Mesendoderm (in vitro differentiated cells): Measurements from ENCODE around the gene ASCL5.

ENCODE experiments used
- DNase-seq: peaks from one replicate; pipeline ENCODE4 v3.0.0; 2013
- H2AK5ac ChIP-seq: 2 replicates; pipeline ENCODE4 v1.6.1; 2013; ENCODE audit warnings: low read length, inconsistent platforms
- H2BK120ac ChIP-seq: 2 replicates; pipeline ENCODE4 v1.6.1; 2013; ENCODE audit warnings: low read depth, mild to moderate bottlenecking, low read length, moderate library complexity, mixed read lengths
- H2BK15ac ChIP-seq: replicated peaks from 2 replicates; pipeline ENCODE4 v1.6.1; 2013; ENCODE audit warnings: low read depth, mild to moderate bottlenecking, moderate library complexity
- H2BK5ac ChIP-seq: 2 replicates; pipeline ENCODE4 v1.6.1; 2013; ENCODE audit warnings: low read length, inconsistent platforms
- H3K18ac ChIP-seq: 2 replicates; pipeline ENCODE4 v1.6.1; 2013; ENCODE audit warnings: mild to moderate bottlenecking, low read length, mixed read lengths
- H3K23ac ChIP-seq: one replicate; pipeline ENCODE4 v1.6.1; 2013; ENCODE audit warnings: low read length
- H3K27ac ChIP-seq: 2 replicates; pipeline ENCODE4 v1.5.1; 2013; ENCODE audit warnings: low read depth, mild to moderate bottlenecking, inconsistent platforms, low read length, moderate library complexity
- H3K27me3 ChIP-seq: 2 replicates; pipeline ENCODE4 v1.6.1; 2013; ENCODE audit warnings: low read length, control low read depth, mild to moderate bottlenecking, inconsistent platforms; ENCODE audit not compliant: insufficient read depth, poor library complexity
- H3K36me3 ChIP-seq: 2 replicates; pipeline ENCODE4 v1.6.1; 2013; ENCODE audit warnings: low read length, inconsistent platforms; ENCODE audit not compliant: control insufficient read depth, insufficient read depth
- H3K4ac ChIP-seq: one replicate; pipeline ENCODE4 v1.6.1; 2013; ENCODE audit warnings: low read depth, mild to moderate bottlenecking, low read length, moderate library complexity
- H3K4me1 ChIP-seq: 2 replicates; pipeline ENCODE4 v1.6.1; 2013; ENCODE audit warnings: low read depth, low read length, inconsistent platforms; ENCODE audit not compliant: control insufficient read depth
- H3K4me2 ChIP-seq: 2 replicates; pipeline ENCODE4 v1.6.1; 2013; ENCODE audit warnings: low read length
- H3K4me3 ChIP-seq: 2 replicates; pipeline ENCODE4 v1.5.1; 2013; ENCODE audit warnings: mild to moderate bottlenecking, low read length
- H3K56ac ChIP-seq: one replicate; pipeline ENCODE4 v1.6.1; 2013; ENCODE audit warnings: low read length
- H3K79me1 ChIP-seq: 2 replicates; pipeline ENCODE4 v1.6.1; 2013; ENCODE audit warnings: low read length, inconsistent platforms
- H3K79me2 ChIP-seq: 2 replicates; pipeline ENCODE4 v1.6.1; 2013; ENCODE audit warnings: mild to moderate bottlenecking, low read length; ENCODE audit not compliant: control insufficient read depth, insufficient read depth
- H3K9ac ChIP-seq: 2 replicates; pipeline ENCODE4 v1.6.1; 2013; ENCODE audit warnings: low read length, inconsistent platforms
- H4K5ac ChIP-seq: one replicate; pipeline ENCODE4 v1.6.1; 2013; ENCODE audit warnings: low read length
- H4K8ac ChIP-seq: one replicate; pipeline ENCODE4 v1.6.1; 2013; ENCODE audit warnings: low read depth, mild to moderate bottlenecking, control low read depth, low read length, moderate library complexity
- WGBS: extraction: QIAGEN DNeasy Blood & Tissue Kit; methylation state at CpG from one replicate; pipeline ENCODE4 v1.1.7; 2013; ENCODE audit warnings: low lambda C conversion rate, missing lambda C conversion rate; ENCODE audit not compliant: insufficient coverage; ENCODE audit errors: extremely low coverage; 5-methylcytosine and 5-hydroxymethylcytosine counted together

Gene ASCL5

GRCh38 chr1:201136355-201137023 lies 9.5 kb upstream of the ASCL5 start:
- no peak overlapping the region for H3K23ac ChIP-seq
- H3K56ac ChIP-seq, result no peak overlapping the region
- H3K27me3 ChIP-seq, result no peaks in the 10 kb centered on the region
- H2BK15ac ChIP-seq, result no peak overlapping the region
- H4K8ac ChIP-seq, result no peak overlapping the region
- H3K9ac ChIP-seq, result no peak overlapping the region
- H3K79me2 ChIP-seq, result no peaks in the 10 kb centered on the region
- no peak overlapping the region for H2BK120ac ChIP-seq
- no peak overlapping the region for H2AK5ac ChIP-seq
- no peak overlapping the region for H3K18ac ChIP-seq
- no peak overlapping the region for H3K27ac ChIP-seq
- H3K4ac ChIP-seq, result no peak overlapping the region
- no peak for DNase-seq
- peaks cover 11% of the 10 kb centered on the region for H3K36me3 ChIP-seq
- no peak overlapping the region for H4K5ac ChIP-seq
- no peaks in the 10 kb centered on the region for H3K4me1 ChIP-seq
- no peaks in the 10 kb centered on the region for H3K79me1 ChIP-seq
- no CpG with 5 or more reads among the region's 8 CpGs for WGBS
- no peak overlapping the region for H3K4me3 ChIP-seq
- H3K4me2 ChIP-seq, result no peak overlapping the region
- H2BK5ac ChIP-seq, result no peak overlapping the region

GRCh38 chr1:201134405-201134804 lies 7.4 kb upstream of the ASCL5 start:
- Histone ChIP-seq H3K79me1 (no peaks in the 10 kb centered on the region), H3K36me3 (peaks cover 7% of the 10 kb centered on the region), H2AK5ac (no peak overlapping the region)

GRCh38 chr1:201131398-201131797 lies 4.4 kb upstream of the ASCL5 start:
- Histone ChIP-seq H2BK120ac (no peak overlapping the region), H3K4me1 (no peaks in the 10 kb centered on the region), H2AK5ac (no peak overlapping the region), H2BK5ac (no peak overlapping the region), H3K27ac (no peak overlapping the region), H3K79me2 (no peaks in the 10 kb centered on the region), H3K4me3 (no peak overlapping the region), H3K56ac (no peak overlapping the region), H4K5ac (no peak overlapping the region), H3K27me3 (no peaks in the 10 kb centered on the region), H3K4me2 (no peak overlapping the region), H3K36me3 (peaks cover 3% of the 10 kb centered on the region), H3K23ac (no peak overlapping the region), H3K4ac (no peak overlapping the region), H3K79me1 (no peaks in the 10 kb centered on the region), H3K9ac (no peak overlapping the region), H4K8ac (no peak overlapping the region), H2BK15ac (no peak overlapping the region), H3K18ac (no peak overlapping the region)
- no peak for DNase-seq
- WGBS, result no CpG with 5 or more reads among the region's 4 CpGs

More at GRCh38 chr1:201134405-201134804, 7.4 kb upstream of the ASCL5 start:
- Histone ChIP-seq H3K23ac (no peak overlapping the region), H3K27ac (no peak overlapping the region), H3K4me1 (no peaks in the 10 kb centered on the region), H3K4me3 (no peak overlapping the region), H4K5ac (no peak overlapping the region), H2BK15ac (no peak overlapping the region), H3K9ac (no peak overlapping the region), H3K4ac (no peak overlapping the region), H2BK5ac (no peak overlapping the region), H3K4me2 (no peak overlapping the region), H4K8ac (no peak overlapping the region), H3K79me2 (no peaks in the 10 kb centered on the region), H3K27me3 (no peaks in the 10 kb centered on the region), H3K56ac (no peak overlapping the region), H2BK120ac (no peak overlapping the region), H3K18ac (no peak overlapping the region)
- DNase-seq, result no peak
- WGBS, result no CpG with 5 or more reads among the region's 6 CpGs

- H3K27me3 ChIP-seq, result no peaks in the 10 kb centered on the region
- no peaks in the 10 kb centered on the region for H3K36me3 ChIP-seq
- no peak overlapping the region for H2BK5ac ChIP-seq
- no peak overlapping the region for H3K4me2 ChIP-seq
- no peak overlapping the region for H3K18ac ChIP-seq
- no peaks in the 10 kb centered on the region for H3K4me1 ChIP-seq
- H2AK5ac ChIP-seq, result no peak overlapping the region
- H3K56ac ChIP-seq, result no peak overlapping the region
- H3K4ac ChIP-seq, result no peak overlapping the region
- no peak overlapping the region for H2BK120ac ChIP-seq
- H3K23ac ChIP-seq, result no peak overlapping the region
- H4K8ac ChIP-seq, result no peak overlapping the region
- H3K27ac ChIP-seq, result no peak overlapping the region
- no peak overlapping the region for H3K4me3 ChIP-seq
- no peak overlapping the region for H4K5ac ChIP-seq
- no peak overlapping the region for H3K9ac ChIP-seq
- H3K79me1 ChIP-seq, result no peaks in the 10 kb centered on the region
- no CpG with 5 or more reads among the region's 13 CpGs for WGBS
- no peaks in the 10 kb centered on the region for H3K79me2 ChIP-seq
- no peak for DNase-seq
- no peak overlapping the region for H2BK15ac ChIP-seq
Measured at GRCh38 chr1:201128962-201129361, 2.0 kb upstream of the ASCL5 start.

- no peak overlapping the region for H3K9ac ChIP-seq
- H2AK5ac ChIP-seq, result no peak overlapping the region
- H4K8ac ChIP-seq, result no peak overlapping the region
- DNase-seq, result no peak
- H2BK5ac ChIP-seq, result no peak overlapping the region
- H3K23ac ChIP-seq, result no peak overlapping the region
- no peaks in the 10 kb centered on the region for H3K36me3 ChIP-seq
- WGBS, result no CpG with 5 or more reads among the region's 9 CpGs
- H3K27ac ChIP-seq, result no peak overlapping the region
- no peak overlapping the region for H2BK15ac ChIP-seq
- no peak overlapping the region for H3K18ac ChIP-seq
- no peak overlapping the region for H2BK120ac ChIP-seq
- no peaks in the 10 kb centered on the region for H3K4me1 ChIP-seq
- no peak overlapping the region for H3K4me2 ChIP-seq
- no peak overlapping the region for H3K56ac ChIP-seq
- H3K79me1 ChIP-seq, result no peaks in the 10 kb centered on the region
- H3K27me3 ChIP-seq, result no peaks in the 10 kb centered on the region
- no peaks in the 10 kb centered on the region for H3K79me2 ChIP-seq
- H4K5ac ChIP-seq, result no peak overlapping the region
- H3K4me3 ChIP-seq, result no peak overlapping the region
- no peak overlapping the region for H3K4ac ChIP-seq
Measured at GRCh38 chr1:201128476-201128875, 1.5 kb upstream of the ASCL5 start.
